ENCODE data around the gene MFAP2. TPM values are rescaled to one million over a fixed set of nuclear protein-coding genes. Genes with fewer than 3 reads are reported as not detected.

Gene MFAP2
- total RNA-seq, 1 donor from 2014 or later, result not detected

- intact Hi-C loops (cut with micrococcal nuclease), result no loop called here
- H3K4me1 Mint-ChIP-seq (ENCODE audit: low read depth), result no peaks in the 10 kb centered on the region
- DNase-seq (ENCODE audit: low spot score), result no peak
- no peaks in the 10 kb centered on the region for H3K9me3 Mint-ChIP-seq
- no peak overlapping the region for H3K4me3 Mint-ChIP-seq (ENCODE audit: low read depth)
- peaks cover 3% of the 10 kb centered on the region for H3K36me3 Mint-ChIP-seq (ENCODE audit: low read depth)
- H3K27ac Mint-ChIP-seq, result no peak overlapping the region
- peaks cover 13% of the 10 kb centered on the region for H3K27me3 Mint-ChIP-seq (ENCODE audit: low read depth)
Observed at GRCh38 chr1:16986113-16986512, 5.7 kb upstream of the MFAP2 start.

- Mint-ChIP-seq H3K4me3 (ENCODE audit: low read depth) (no peak overlapping the region), H3K9me3 (no peaks in the 10 kb centered on the region), H3K27ac (no peak overlapping the region), H3K36me3 (ENCODE audit: low read depth) (peaks cover 3% of the 10 kb centered on the region), H3K27me3 (ENCODE audit: low read depth) (peaks cover 19% of the 10 kb centered on the region), H3K4me1 (ENCODE audit: low read depth) (no peaks in the 10 kb centered on the region)
- intact Hi-C loops (cut with micrococcal nuclease), result no loop called here
- DNase-seq (ENCODE audit: low spot score), result no peak
Observed at GRCh38 chr1:16984717-16985116, 4.3 kb upstream of the MFAP2 start.

GRCh38 chr1:16983649-16984048 lies 3.2 kb upstream of the MFAP2 start:
- no peak for DNase-seq (ENCODE audit: low spot score)
- peaks cover 24% of the 10 kb centered on the region for H3K27me3 Mint-ChIP-seq (ENCODE audit: low read depth)
- no peak overlapping the region for H3K27ac Mint-ChIP-seq
- no peaks in the 10 kb centered on the region for H3K4me1 Mint-ChIP-seq (ENCODE audit: low read depth)
- no peaks in the 10 kb centered on the region for H3K9me3 Mint-ChIP-seq
- intact Hi-C loops (cut with micrococcal nuclease), result no loop called here
- H3K4me3 Mint-ChIP-seq (ENCODE audit: low read depth), result no peak overlapping the region
- peaks cover 3% of the 10 kb centered on the region for H3K36me3 Mint-ChIP-seq (ENCODE audit: low read depth)

- Mint-ChIP-seq H3K36me3 (ENCODE audit: low read depth) (peaks cover 3% of the 10 kb centered on the region), H3K27ac (no peak overlapping the region), H3K4me3 (ENCODE audit: low read depth) (no peak overlapping the region), H3K4me1 (ENCODE audit: low read depth) (no peaks in the 10 kb centered on the region), H3K27me3 (ENCODE audit: low read depth) (peaks cover 24% of the 10 kb centered on the region), H3K9me3 (no peaks in the 10 kb centered on the region)
- DNase-seq (ENCODE audit: low spot score), result no peak
- intact Hi-C loops (cut with micrococcal nuclease), result no loop called here
Observed at GRCh38 chr1:16982902-16983301, 2.5 kb upstream of the MFAP2 start.

- H3K27me3 Mint-ChIP-seq (ENCODE audit: low read depth), result peaks cover 26% of the 10 kb centered on the region
- H3K9me3 Mint-ChIP-seq, result no peaks in the 10 kb centered on the region
- H3K4me3 Mint-ChIP-seq (ENCODE audit: low read depth), result no peak overlapping the region
- no peak overlapping the region for H3K27ac Mint-ChIP-seq
- peaks cover 3% of the 10 kb centered on the region for H3K36me3 Mint-ChIP-seq (ENCODE audit: low read depth)
- DNase-seq (ENCODE audit: low spot score), result no peak
- intact Hi-C loops (cut with micrococcal nuclease), result no loop called here
- H3K4me1 Mint-ChIP-seq (ENCODE audit: low read depth), result no peaks in the 10 kb centered on the region
Observed at GRCh38 chr1:16981269-16981849, 939 bp upstream of the MFAP2 start.

- intact Hi-C loops (cut with micrococcal nuclease), result no loop called here
- H3K4me3 Mint-ChIP-seq (ENCODE audit: low read depth), result no peak overlapping the region
Observed at GRCh38 chr1:16979475-16980327, 719 bp downstream of the MFAP2 start.

GRCh38 chr1:16978567-16979474 lies 1.6 kb downstream of the MFAP2 start:
- Mint-ChIP-seq H3K4me1 (ENCODE audit: low read depth) (no peaks in the 10 kb centered on the region), H3K27me3 (ENCODE audit: low read depth) (peaks cover 26% of the 10 kb centered on the region), H3K4me3 (ENCODE audit: low read depth) (no peak overlapping the region), H3K9me3 (no peaks in the 10 kb centered on the region), H3K36me3 (ENCODE audit: low read depth) (no peaks in the 10 kb centered on the region), H3K27ac (no peak overlapping the region)
- intact Hi-C loops (cut with micrococcal nuclease), result no loop called here
- no peak for DNase-seq (ENCODE audit: low spot score)

More at GRCh38 chr1:16979475-16980327, 719 bp downstream of the MFAP2 start:
- H3K9me3 Mint-ChIP-seq, result no peaks in the 10 kb centered on the region
- H3K4me1 Mint-ChIP-seq (ENCODE audit: low read depth), result no peaks in the 10 kb centered on the region
- peaks cover 26% of the 10 kb centered on the region for H3K27me3 Mint-ChIP-seq (ENCODE audit: low read depth)
- H3K36me3 Mint-ChIP-seq (ENCODE audit: low read depth), result no peaks in the 10 kb centered on the region
- H3K27ac Mint-ChIP-seq, result no peak overlapping the region
- no peak for DNase-seq (ENCODE audit: low spot score)

GRCh38 chr1:16978139-16978538 lies 2.3 kb downstream of the MFAP2 start:
- no peak overlapping the region for H3K27ac Mint-ChIP-seq
- H3K36me3 Mint-ChIP-seq (ENCODE audit: low read depth), result no peaks in the 10 kb centered on the region
- intact Hi-C loops (cut with micrococcal nuclease), result no loop called here
- H3K4me1 Mint-ChIP-seq (ENCODE audit: low read depth), result no peaks in the 10 kb centered on the region
- no peak overlapping the region for H3K4me3 Mint-ChIP-seq (ENCODE audit: low read depth)
- no peak for DNase-seq (ENCODE audit: low spot score)
- H3K9me3 Mint-ChIP-seq, result no peaks in the 10 kb centered on the region
- peaks cover 22% of the 10 kb centered on the region for H3K27me3 Mint-ChIP-seq (ENCODE audit: low read depth)

GRCh38 chr1:16977377-16977776 lies 3.0 kb downstream of the MFAP2 start:
- H3K9me3 Mint-ChIP-seq, result no peaks in the 10 kb centered on the region
- no peak for DNase-seq (ENCODE audit: low spot score)
- no peak overlapping the region for H3K27ac Mint-ChIP-seq

GRCh38 chr1:16976966-16977365 lies 3.5 kb downstream of the MFAP2 start:
- Mint-ChIP-seq H3K9me3 (no peaks in the 10 kb centered on the region), H3K27me3 (ENCODE audit: low read depth) (peaks cover 19% of the 10 kb centered on the region), H3K4me3 (ENCODE audit: low read depth) (no peak overlapping the region), H3K36me3 (ENCODE audit: low read depth) (no peaks in the 10 kb centered on the region), H3K4me1 (ENCODE audit: low read depth) (no peaks in the 10 kb centered on the region), H3K27ac (no peak overlapping the region)
- no peak for DNase-seq (ENCODE audit: low spot score)
- intact Hi-C loops (cut with micrococcal nuclease), result no loop called here

More at GRCh38 chr1:16977377-16977776, 3.0 kb downstream of the MFAP2 start:
- H3K27me3 Mint-ChIP-seq (ENCODE audit: low read depth), result peaks cover 19% of the 10 kb centered on the region
- no peak overlapping the region for H3K4me3 Mint-ChIP-seq (ENCODE audit: low read depth)
- H3K4me1 Mint-ChIP-seq (ENCODE audit: low read depth), result no peaks in the 10 kb centered on the region
- intact Hi-C loops (cut with micrococcal nuclease), result no loop called here
- H3K36me3 Mint-ChIP-seq (ENCODE audit: low read depth), result no peaks in the 10 kb centered on the region

GRCh38 chr1:16975838-16976237 lies 4.6 kb downstream of the MFAP2 start:
- Mint-ChIP-seq H3K9me3 (no peaks in the 10 kb centered on the region), H3K4me3 (ENCODE audit: low read depth) (no peak overlapping the region), H3K36me3 (ENCODE audit: low read depth) (no peaks in the 10 kb centered on the region), H3K27ac (no peak overlapping the region), H3K27me3 (ENCODE audit: low read depth) (peaks cover 10% of the 10 kb centered on the region), H3K4me1 (ENCODE audit: low read depth) (no peaks in the 10 kb centered on the region)
- no peak for DNase-seq (ENCODE audit: low spot score)
- intact Hi-C loops (cut with micrococcal nuclease), result no loop called here

- DNase-seq (ENCODE audit: low spot score), result no peak
- H3K4me3 Mint-ChIP-seq (ENCODE audit: low read depth), result no peak overlapping the region
- peaks cover 7% of the 10 kb centered on the region for H3K27me3 Mint-ChIP-seq (ENCODE audit: low read depth)
- no peak overlapping the region for H3K27ac Mint-ChIP-seq
- no peaks in the 10 kb centered on the region for H3K36me3 Mint-ChIP-seq (ENCODE audit: low read depth)
- intact Hi-C loops (cut with micrococcal nuclease), result no loop called here
- no peaks in the 10 kb centered on the region for H3K4me1 Mint-ChIP-seq (ENCODE audit: low read depth)
- H3K9me3 Mint-ChIP-seq, result no peaks in the 10 kb centered on the region
Observed at GRCh38 chr1:16975211-16975610, 5.2 kb downstream of the MFAP2 start.

All from activated T-helper 2 cell treated with anti-CD3 and anti-CD28 coated beads, Interferon-gamma antibody, Interleukin-2, Interleukin-4, amounts not matched to agents 10 μg/mL and 5 μg/mL and 100 μg/mL, durations not matched to agents 14 hours and 24 hours and 36 hours (primary cell).